ENCODE measurements around the gene UACA. TPM values are rescaled to one million over a fixed set of nuclear protein-coding genes. Genes with fewer than 3 reads are reported as not detected.

UACA gene
- total and polyA plus RNA-seq, 4 donors = 9.2 to 195 (median 37.9) TPM

GRCh38 chr15:70793694-70794093, 30.3 kb upstream of the UACA start:
- Histone ChIP-seq H3K27me3 (ENCODE audit: control insufficient read depth in 3 of 3, insufficient read depth in 3 of 3, low read length in 2 of 3) (peaks cover 0 to 26% (median 0%) of the 10 kb centered on the region in 3 donors), H3K27ac (ENCODE audit: low read depth in 1 of 2, low read length in 1 of 2) (no peak overlapping the region), H3K4me3 (no peak overlapping the region), H3K4me1 (ENCODE audit: control insufficient read depth in 5 of 5, insufficient read depth in 5 of 5, low read length in 5 of 5) (peaks cover 0 to 2% (median 0%) of the 10 kb centered on the region in 5 donors), H3K9me3 (ENCODE audit: control insufficient read depth in 4 of 4, insufficient read depth in 3 of 4, low read length in 3 of 4) (peaks cover 0 to under 1% (median 0%) of the 10 kb centered on the region in 4 donors), H3K36me3 (ENCODE audit: control insufficient read depth in 4 of 4, insufficient read depth in 4 of 4, low read length in 4 of 4) (no peaks in the 10 kb centered on the region), H3K9ac (ENCODE audit: insufficient read depth in 1 of 2, low read length in 2 of 2) (no peak overlapping the region)
- ATAC-seq (ENCODE audit: insufficient read depth, low FRiP score) (no peak), DNase-seq (no peak)
- no peak for TF ChIP-seq CTCF (IDR thresholded peaks at IDR 0.05; ENCODE audit: control extremely low read depth, extremely low read depth)
- 82 to 87% methylated on average over 6 of the region's 6 CpGs for WGBS, 2 donors

- WGBS, 2 donors = 48 to 61% methylated on average over 2 of the region's 2 CpGs
- DNase-seq (no peak), ATAC-seq (ENCODE audit: insufficient read depth, low FRiP score) (no peak)
- Histone ChIP-seq H3K27me3 (ENCODE audit: control insufficient read depth in 3 of 3, insufficient read depth in 3 of 3, low read length in 2 of 3) (peaks cover 0 to 19% (median 0%) of the 10 kb centered on the region in 3 donors), H3K9ac (ENCODE audit: insufficient read depth in 1 of 2, low read length in 2 of 2) (no peak overlapping the region), H3K9me3 (ENCODE audit: control insufficient read depth in 4 of 4, insufficient read depth in 3 of 4, low read length in 3 of 4) (no peaks in the 10 kb centered on the region), H3K27ac (ENCODE audit: low read depth in 1 of 2, low read length in 1 of 2) (no peak overlapping the region), H3K4me3 (no peak overlapping the region), H3K36me3 (ENCODE audit: control insufficient read depth in 4 of 4, insufficient read depth in 4 of 4, low read length in 4 of 4) (no peaks in the 10 kb centered on the region), H3K4me1 (ENCODE audit: control insufficient read depth in 5 of 5, insufficient read depth in 5 of 5, low read length in 5 of 5) (peaks cover 0 to 2% (median 0%) of the 10 kb centered on the region in 5 donors)
- TF ChIP-seq CTCF (IDR thresholded peaks at IDR 0.05; ENCODE audit: control extremely low read depth, extremely low read depth) = no peak
Observed at GRCh38 chr15:70792171-70792573, 28.8 kb upstream of the UACA start.

DNA sequence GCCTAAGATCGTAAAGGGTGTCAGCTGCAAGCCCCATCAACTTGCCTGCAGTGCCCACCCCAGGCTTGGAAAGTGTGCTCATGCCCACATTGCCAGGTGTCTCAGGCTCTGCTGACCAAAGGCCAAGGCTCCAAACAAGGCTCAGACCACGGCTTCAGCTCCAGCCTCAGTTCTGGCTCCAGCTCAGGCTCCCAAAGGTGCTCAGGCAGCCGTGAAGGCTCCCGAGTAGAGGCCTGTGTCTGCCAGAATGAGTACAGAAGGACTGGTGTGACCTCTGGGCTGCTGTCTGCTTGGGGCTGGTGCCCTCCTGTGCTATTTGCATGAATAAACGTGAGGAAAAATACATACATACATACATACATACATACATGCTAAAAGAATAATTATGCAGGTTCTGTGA, 27.9 kb upstream of the UACA start:
- Histone ChIP-seq H3K9me3 (ENCODE audit: control insufficient read depth in 4 of 4, insufficient read depth in 3 of 4, low read length in 3 of 4) (no peaks in the 10 kb centered on the region), H3K27ac (ENCODE audit: low read depth in 1 of 2, low read length in 1 of 2) (no peak overlapping the region), H3K4me3 (no peak overlapping the region), H3K9ac (ENCODE audit: insufficient read depth in 1 of 2, low read length in 2 of 2) (no peak overlapping the region), H3K27me3 (ENCODE audit: control insufficient read depth in 3 of 3, insufficient read depth in 3 of 3, low read length in 2 of 3) (peaks cover 0 to 19% (median 0%) of the 10 kb centered on the region in 3 donors), H3K4me1 (ENCODE audit: control insufficient read depth in 5 of 5, insufficient read depth in 5 of 5, low read length in 5 of 5) (peaks cover 0 to 2% (median 0%) of the 10 kb centered on the region in 5 donors), H3K36me3 (ENCODE audit: control insufficient read depth in 4 of 4, insufficient read depth in 4 of 4, low read length in 4 of 4) (no peaks in the 10 kb centered on the region)
- ATAC-seq (ENCODE audit: insufficient read depth, low FRiP score) = no peak
- 88 to 92% methylated on average over 5 of the region's 5 CpGs for WGBS, 2 donors
- no peak for DNase-seq
- TF ChIP-seq CTCF (IDR thresholded peaks at IDR 0.05; ENCODE audit: control extremely low read depth, extremely low read depth) = no peak

- no peak for TF ChIP-seq CTCF (IDR thresholded peaks at IDR 0.05; ENCODE audit: control extremely low read depth, extremely low read depth)
Observed at GRCh38 chr15:70789213-70789612, 25.9 kb upstream of the UACA start.

More at GRCh38 chr15:70789213-70789612, 25.9 kb upstream of the UACA start:
- H3K9ac ChIP-seq (ENCODE audit: insufficient read depth in 1 of 2, low read length in 2 of 2) = no peak overlapping the region
- H3K27me3 ChIP-seq (ENCODE audit: control insufficient read depth in 3 of 3, insufficient read depth in 3 of 3, low read length in 2 of 3) = peaks cover 0 to 17% (median 3%) of the 10 kb centered on the region in 3 donors
- no peaks in the 10 kb centered on the region for H3K4me1 ChIP-seq (ENCODE audit: control insufficient read depth in 5 of 5, insufficient read depth in 5 of 5, low read length in 5 of 5)
- no peaks in the 10 kb centered on the region for H3K36me3 ChIP-seq (ENCODE audit: control insufficient read depth in 4 of 4, insufficient read depth in 4 of 4, low read length in 4 of 4)
- WGBS, 2 donors = 69 to 88% methylated on average over 4 of the region's 4 CpGs
- no peaks in the 10 kb centered on the region for H3K9me3 ChIP-seq (ENCODE audit: control insufficient read depth in 4 of 4, insufficient read depth in 3 of 4, low read length in 3 of 4)
- DNase-seq (no peak), ATAC-seq (ENCODE audit: insufficient read depth, low FRiP score) (no peak)
- no peak overlapping the region for H3K27ac ChIP-seq (ENCODE audit: low read depth in 1 of 2, low read length in 1 of 2)
- no peak overlapping the region for H3K4me3 ChIP-seq

Measured in lung (tissue), 12 donors.